Stimulated activated CD8-positive, alpha-beta memory T cell treated with anti-CD3 and anti-CD28 coated beads, Interleukin-7, amount 100 ng/mL, for 24 hours (primary cell): ENCODE measurements around the gene DUS1L.

ENCODE experiments used
- DNase-seq: peaks from one replicate; pipeline ENCODE4 v3.0.0-alpha.2; 2020; ENCODE audit warnings: low read depth

The DUS1L gene

GRCh38 chr17:82055023-82055964, 10.3 kb downstream of the DUS1L start:
- no peak for DNase-seq

DNA sequence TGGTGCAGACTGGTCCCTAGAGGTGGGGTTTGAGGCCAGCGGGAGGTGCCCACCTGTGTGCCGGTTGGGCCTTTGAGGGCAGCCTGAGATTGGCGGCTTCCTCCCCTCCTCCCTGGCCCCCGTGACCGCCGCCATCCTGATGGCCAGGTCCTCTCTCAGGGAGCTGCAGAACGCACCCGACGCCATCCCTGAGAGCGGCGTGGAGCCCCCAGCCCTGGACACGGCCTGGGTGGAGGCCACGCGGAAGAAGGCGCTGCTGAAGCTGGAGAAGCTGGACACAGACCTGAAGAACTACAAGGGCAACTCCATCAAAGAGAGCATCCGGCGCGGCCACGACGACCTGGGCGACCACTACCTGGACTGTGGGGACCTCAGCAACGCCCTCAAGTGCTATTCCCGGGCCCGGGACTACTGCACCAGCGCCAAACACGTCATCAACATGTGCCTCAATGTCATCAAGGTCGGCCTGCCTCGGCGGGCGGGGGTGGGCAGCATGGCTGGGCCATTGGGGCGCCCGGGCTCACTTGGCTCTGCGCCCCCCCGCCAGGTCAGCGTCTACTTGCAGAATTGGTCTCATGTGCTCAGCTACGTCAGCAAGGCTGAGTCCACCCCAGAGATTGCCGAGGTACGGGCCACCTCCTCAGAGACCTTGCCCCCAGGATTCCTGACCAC, 11.1 kb downstream of the DUS1L start:
- DNase-seq, result no peak

- DNase-seq, result no peak
These were observed 11.9 kb downstream of the DUS1L start for GRCh38 chr17:82053556-82054263.

GRCh38 chr17:82053130-82053529, 12.5 kb downstream of the DUS1L start:
- no peak for DNase-seq

DNA sequence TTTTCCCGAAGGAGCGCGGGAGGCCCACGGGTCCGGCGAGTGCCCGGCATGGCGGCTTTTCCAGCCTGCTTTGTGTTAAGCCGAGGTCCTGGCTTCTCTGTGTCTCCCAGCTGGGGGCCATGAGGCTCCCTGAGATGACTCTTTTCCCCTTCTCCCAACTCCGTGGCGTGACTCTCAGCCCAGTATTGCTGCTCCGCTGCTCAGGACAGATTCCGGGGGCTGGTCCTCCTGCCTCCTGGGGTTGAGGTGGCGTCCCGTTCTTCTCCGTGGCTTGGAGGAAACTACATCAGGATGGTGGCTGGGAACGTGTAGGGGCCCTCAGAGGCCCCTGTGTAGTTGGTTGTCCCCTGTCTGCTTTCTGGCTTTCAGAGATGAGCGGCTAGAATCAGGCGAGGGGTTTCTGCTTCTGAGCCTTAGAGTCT, 13.0 kb downstream of the DUS1L start:
- DNase-seq, result no peak

DNA sequence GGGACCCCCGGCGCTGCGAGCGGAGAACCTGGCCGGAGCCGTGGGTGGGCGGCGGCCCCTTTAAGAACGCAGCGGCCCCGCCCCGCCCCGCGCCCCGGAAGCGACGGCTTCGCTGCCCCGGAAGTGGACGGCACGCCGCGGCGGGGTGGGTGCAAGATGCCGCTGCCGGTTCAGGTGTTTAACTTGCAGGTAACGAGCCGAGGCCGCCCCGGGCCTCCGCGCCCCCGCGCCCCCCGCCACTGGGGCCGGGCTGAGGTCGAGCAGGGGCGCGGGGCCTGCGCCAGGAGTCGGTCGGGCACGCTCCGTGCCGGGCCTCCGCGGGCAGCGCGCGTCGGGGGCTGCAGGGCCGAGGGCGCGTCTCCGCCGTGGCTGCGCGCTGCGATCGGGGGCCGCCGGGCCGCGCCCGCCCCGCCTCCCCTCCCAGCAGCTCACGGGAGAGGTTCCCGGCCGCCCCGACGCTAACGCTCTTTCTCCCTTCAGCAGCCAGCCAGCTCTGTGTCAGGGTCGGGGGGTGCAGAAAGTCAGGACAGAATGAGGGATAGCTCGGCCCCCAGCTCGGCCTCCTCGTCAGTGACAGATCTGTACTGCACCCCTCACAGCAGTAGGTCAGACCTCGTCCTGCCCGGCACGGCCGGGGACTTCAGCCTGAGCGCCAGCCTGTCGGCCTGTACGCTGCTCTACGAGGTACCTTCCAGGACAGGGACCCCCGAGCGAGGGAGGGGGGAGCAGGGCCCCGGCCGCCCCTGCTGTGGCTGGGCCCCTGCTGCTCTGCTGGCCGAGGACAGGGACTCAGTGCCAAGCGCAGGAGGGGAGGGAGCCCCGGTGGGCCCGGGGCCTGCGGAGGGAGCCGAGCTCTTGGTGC, 13.6 kb downstream of the DUS1L start, which contains the start of the genes GPS1 and RFNG:
Gene GPS1 (plus strand): TSS at position 123 of the 862 bp plus-strand sequence. CDS start 34 bp downstream, at position 157.
Gene RFNG (minus strand): TSS at position 36 of the 862 bp plus-strand sequence. CDS start 45 bp downstream, outside the sequence.
- DNase-seq, result peak; percentile 73

DNA sequence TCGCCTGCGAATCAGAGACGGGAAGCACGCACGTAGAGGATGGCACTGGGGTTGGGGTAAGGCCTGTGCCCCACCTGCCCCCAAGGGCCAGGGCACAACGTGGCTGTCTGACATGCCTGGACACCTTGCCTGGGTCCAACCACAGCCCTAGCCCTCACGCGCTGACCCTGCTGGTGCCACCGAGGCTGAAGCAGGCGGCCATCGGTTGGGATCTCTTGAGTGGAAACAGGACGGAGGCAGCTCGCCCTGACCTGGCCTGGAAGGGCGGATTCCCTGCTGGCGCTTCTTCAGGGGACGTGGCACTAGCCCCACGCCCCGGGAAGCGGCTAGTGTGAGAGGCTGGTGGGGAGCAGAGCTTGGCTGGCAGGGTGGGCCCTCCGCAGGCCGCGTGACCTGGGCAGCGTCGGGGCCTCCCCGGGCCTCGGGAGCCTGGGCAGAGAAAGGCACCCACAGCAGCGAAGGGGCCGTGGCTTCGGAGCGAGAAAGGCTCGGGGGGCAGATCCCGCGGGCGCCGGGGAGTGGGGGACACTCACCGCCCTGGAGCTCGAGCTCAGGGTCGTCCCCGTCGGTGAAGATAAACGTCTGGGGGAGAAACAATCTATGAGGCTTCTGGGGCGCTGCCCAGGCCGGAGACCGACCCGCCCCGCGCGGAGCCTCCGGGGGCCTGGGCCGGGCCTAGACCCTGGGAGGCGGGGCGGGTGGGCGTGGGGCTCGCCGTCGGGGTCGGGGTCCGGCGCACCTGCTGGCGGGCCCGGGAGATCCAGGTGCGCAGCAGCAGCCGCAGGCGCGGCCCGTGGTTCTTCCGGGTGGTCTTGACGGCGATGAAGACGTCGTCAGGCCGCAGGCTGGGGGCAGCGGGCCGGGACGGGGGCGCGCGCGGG, 14.6 kb downstream of the DUS1L start:
- DNase-seq, result no peak

DNA sequence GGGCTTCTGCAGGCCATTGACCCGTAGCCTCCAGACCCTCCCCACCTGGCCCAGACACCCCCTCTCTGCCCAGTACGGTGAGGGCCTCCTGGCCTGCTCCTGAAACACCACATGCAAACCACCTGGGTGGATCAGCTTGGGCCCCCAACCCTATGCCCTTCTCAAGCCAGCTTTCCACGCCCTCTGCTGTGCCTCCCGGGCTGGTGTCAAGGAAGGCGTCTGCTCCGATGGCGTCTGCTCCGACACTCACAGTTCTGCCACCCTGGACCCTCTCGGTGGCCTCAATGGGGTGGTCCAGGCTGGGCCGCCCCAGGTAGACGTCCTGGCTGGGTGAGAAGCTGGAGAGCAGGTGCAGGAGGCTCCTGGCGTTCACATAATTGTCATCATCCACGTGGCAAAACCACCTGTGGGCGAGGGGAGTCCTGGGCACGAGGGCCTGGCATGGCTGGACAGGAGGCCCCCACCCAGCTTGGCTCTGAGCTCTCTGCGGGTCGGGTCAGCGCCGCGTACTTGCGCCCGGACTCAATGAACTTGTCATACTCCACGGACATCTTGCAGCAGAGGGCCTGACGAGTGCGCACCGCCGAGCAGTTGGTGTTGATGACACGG, 15.3 kb downstream of the DUS1L start:
- no peak for DNase-seq

DNA sequence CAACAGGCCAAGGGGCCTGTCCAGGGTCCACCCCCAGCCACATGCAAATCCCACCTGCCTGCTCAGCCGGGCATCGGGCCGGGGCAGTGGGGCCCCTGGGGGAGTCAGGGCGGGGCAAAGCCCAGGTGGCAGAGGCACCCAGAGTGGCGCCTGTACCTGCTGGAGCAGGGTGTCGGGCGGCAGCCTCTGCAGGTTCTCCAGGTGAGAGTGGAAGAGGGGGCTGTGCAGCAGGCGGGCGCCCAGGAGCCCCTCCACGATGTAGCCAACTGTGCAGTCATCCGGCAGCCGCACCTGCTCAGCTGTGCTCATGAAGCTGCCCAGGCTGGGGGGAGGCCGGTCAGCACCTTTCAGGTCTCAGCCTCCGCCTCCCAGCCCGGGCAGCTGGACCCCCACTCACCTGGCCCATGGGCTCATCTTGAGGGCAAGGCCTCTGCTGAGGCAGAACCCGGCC, 16.1 kb downstream of the DUS1L start:
- no peak for DNase-seq

DNA sequence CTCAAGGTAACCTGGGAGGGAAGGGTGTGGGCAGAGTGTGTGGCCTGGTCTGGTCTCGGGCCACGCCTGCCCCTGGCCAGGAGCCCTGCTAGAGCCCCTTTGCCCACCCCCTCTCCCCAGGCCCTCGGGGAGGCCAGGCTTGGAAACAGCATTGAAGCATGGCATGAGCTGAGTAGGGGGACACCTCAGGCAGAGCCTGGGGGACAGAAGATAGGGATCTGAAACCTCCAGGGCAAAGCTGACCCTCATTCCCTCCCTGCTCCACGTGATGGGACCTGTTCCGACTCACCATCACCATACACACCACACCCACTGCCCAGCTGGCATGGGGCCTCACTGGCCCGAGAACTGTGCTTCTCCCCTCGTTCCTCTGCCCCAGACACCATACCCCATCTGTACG, 16.5 kb downstream of the DUS1L start:
- no peak for DNase-seq

GRCh38 chr17:82048571-82048971, 17.0 kb downstream of the DUS1L start:
- DNase-seq, result no peak

- DNase-seq, result no peak
These were observed 17.6 kb downstream of the DUS1L start for GRCh38 chr17:82047914-82048570.

GRCh38 chr17:82047379-82047778, 18.2 kb downstream of the DUS1L start:
- no peak for DNase-seq

GRCh38 chr17:82046903-82047302, 18.7 kb downstream of the DUS1L start:
- DNase-seq, result no peak

DNA sequence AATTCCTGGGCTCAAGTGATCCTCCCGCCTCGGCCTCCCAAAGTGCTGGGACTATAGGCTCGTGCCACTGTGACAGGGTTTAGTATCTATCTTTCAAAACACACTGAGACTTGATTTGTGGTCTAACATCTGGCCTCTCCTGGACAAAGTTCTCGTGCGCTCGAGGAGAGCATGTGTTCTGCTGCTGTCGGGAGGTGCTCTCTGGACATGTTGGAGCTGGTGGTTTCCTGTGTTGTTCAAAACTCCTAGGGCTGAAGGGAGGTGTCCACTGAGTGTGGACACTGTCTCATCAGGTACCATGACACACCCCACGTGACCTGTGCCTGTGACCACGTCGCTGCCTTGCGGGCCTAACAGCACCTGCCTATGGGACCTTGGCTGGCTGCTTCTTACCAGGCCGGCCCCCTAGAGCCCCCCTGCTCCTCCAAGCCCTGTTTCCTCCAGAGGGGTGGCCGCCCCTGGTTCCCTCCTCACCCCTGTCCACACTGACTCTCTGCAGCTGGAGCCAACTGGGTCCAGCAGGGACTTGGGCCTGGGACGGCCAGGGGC, 19.6 kb downstream of the DUS1L start:
- no peak for DNase-seq

DNA sequence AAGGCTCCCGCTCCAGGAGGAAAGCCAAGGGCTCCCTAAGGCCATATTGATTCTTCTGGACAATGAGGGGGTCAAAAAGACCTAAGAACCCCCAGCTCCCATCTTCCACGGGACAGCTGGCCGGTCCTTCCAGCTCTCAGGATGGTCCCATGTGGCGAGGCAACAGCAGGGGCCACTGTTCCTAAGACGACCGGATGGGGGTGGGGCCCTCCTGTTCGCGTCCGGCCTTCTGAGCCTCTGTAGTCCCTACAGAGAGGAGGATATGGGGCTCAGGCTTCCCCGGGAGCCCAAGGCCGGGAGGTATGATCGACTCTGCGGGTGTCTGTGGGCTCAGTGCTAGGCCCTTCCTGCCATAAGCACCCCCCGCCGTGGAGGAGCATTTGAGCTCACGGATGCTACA, 22.1 kb downstream of the DUS1L start:
- DNase-seq, result no peak

DNA sequence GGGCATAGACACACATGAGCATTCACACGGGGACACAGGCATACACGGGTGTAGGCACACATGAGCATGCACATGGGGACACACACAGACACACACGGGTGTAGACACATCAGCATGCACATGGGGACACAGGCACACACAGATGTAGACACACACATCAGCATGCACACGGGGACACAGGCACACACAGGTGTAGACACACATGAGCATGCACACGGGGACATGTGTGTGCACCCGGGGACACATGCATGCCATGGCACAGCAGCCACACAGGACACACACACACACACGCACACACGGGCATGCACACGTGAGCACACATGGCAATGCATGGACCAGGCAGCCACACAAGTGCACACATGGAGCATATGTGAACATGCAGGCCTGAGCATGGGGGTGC, 23.0 kb downstream of the DUS1L start:
- no peak for DNase-seq

GRCh38 chr17:82041144-82041814, 24.3 kb downstream of the DUS1L start:
- no peak for DNase-seq
